Epithelial cell of esophagus (primary cell): ENCODE data around the gene NEUROG3.

Experiments used
- DNase-seq: peaks from one replicate; pipeline ENCODE4 v3.0.0; 2010; ENCODE audit warnings: low read depth
- H3K4me3 ChIP-seq: 2 replicates; pipeline ENCODE4 v1.5.1; 2011; ENCODE audit warnings: mild to moderate bottlenecking, low read length, control low read depth
- TF ChIP-seq, protein P1 (sequence below): IDR thresholded peaks from 2 replicates; pipeline ENCODE4 v1.5.1; 2011; ENCODE audit warnings: low read depth, mild to moderate bottlenecking, low read length, control low read depth, inconsistent platforms; ENCODE audit not compliant: insufficient read depth; ENCODE audit errors: missing control alignments

Gene NEUROG3

DNA sequence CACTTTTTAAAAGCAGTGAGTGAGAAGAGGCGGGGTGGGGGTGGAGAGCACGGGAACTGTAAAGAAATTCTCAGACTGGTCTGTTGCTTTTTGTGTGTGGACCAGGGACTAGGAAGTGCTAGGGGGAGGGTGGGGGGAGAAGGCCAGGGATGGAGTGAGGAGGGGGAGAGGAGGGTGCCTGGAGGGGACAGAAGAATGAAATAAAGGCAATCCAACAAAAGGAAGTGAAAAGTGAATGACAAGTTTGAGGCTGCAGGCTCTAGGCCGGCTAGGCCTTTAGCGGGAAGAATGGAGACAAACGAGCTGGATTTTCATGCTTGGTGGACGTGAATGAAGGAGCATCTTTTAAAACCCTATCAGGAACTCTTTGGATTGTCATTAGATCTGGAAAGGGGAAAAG, 13.7 kb downstream of the NEUROG3 start:
- H3K4me3 ChIP-seq: no peak overlapping the region
- TF ChIP-seq, protein P1, sequence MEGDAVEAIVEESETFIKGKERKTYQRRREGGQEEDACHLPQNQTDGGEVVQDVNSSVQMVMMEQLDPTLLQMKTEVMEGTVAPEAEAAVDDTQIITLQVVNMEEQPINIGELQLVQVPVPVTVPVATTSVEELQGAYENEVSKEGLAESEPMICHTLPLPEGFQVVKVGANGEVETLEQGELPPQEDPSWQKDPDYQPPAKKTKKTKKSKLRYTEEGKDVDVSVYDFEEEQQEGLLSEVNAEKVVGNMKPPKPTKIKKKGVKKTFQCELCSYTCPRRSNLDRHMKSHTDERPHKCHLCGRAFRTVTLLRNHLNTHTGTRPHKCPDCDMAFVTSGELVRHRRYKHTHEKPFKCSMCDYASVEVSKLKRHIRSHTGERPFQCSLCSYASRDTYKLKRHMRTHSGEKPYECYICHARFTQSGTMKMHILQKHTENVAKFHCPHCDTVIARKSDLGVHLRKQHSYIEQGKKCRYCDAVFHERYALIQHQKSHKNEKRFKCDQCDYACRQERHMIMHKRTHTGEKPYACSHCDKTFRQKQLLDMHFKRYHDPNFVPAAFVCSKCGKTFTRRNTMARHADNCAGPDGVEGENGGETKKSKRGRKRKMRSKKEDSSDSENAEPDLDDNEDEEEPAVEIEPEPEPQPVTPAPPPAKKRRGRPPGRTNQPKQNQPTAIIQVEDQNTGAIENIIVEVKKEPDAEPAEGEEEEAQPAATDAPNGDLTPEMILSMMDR: no peak
- DNase-seq: no peak

DNA sequence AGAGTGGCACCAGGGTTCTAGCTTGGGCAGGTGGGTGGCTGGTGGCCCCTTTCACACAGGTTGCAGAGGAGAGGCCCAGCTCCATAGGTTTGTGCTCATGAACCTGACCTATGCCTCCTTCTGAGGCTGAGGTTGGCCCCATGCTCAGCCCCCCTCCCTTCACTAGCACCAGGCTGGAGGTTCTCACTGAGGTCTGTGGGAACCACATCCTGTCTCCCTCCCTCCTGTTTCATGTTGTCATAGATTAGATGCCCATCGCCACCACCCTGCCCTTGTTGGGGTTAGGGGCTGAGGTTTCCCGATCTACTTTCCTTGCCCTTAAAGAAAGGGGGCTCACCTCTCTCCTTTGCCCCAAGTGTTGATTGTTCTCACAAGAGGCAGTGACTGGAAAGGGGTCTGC, 14.7 kb downstream of the NEUROG3 start:
- TF ChIP-seq, protein P1: no peak
- no peak overlapping the region for H3K4me3 ChIP-seq
- no peak for DNase-seq

GRCh38 chr10:69554611-69555010, 18.6 kb downstream of the NEUROG3 start:
- no peak overlapping the region for H3K4me3 ChIP-seq
- TF ChIP-seq, protein P1: no peak
- DNase-seq: no peak

DNA sequence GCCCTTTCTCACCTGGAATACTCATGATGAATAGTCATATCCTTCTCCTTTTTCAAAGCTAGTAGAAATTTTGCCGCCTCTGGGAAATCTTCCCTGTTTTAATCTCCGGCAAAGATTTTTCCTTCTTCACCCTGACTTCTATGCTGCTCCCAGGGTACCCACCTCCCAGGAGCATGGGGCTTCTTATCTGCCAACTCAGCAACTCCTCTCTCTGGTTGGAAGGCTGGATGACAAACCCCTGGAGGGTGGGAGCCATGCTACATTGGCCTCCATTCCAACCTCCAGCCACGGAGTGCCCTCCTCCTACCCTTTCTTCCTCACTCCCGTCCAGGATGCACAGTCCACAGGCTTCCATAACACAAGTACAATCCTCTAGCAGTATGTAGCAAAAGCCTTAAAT, 19.9 kb downstream of the NEUROG3 start:
- TF ChIP-seq, protein P1: no peak
- H3K4me3 ChIP-seq: no peak overlapping the region
- DNase-seq: no peak

DNA sequence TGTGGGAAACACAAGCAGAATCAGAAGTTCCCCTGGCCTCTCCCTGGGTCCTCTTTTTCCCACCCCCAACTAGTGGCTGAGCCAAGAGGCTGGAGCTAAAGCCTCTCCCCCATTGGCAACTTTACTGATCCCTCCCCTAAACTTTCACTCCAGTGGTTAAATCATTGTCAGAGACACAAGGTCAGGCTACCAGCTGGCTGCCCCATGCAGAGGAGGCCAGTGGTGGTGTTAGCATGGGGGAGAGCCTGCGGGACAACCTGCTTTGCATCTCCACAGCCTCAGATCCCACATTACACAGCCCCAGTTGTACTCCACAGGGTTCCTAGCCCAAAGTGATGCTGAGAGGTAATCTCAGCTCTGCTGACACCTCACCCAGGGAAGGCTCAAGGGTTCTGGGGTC, 21.0 kb downstream of the NEUROG3 start:
- TF ChIP-seq, protein P1: no peak
- no peak overlapping the region for H3K4me3 ChIP-seq
- no peak for DNase-seq

GRCh38 chr10:69549959-69550358, 23.3 kb downstream of the NEUROG3 start:
- no peak overlapping the region for H3K4me3 ChIP-seq
- DNase-seq: no peak
- TF ChIP-seq, protein P1: no peak

- H3K4me3 ChIP-seq: no peak overlapping the region
- DNase-seq: no peak
- TF ChIP-seq, protein P1: no peak
These were observed 31.8 kb downstream of the NEUROG3 start for GRCh38 chr10:69541463-69541862.
